ENCODE data around the gene SORL1.

DNA sequence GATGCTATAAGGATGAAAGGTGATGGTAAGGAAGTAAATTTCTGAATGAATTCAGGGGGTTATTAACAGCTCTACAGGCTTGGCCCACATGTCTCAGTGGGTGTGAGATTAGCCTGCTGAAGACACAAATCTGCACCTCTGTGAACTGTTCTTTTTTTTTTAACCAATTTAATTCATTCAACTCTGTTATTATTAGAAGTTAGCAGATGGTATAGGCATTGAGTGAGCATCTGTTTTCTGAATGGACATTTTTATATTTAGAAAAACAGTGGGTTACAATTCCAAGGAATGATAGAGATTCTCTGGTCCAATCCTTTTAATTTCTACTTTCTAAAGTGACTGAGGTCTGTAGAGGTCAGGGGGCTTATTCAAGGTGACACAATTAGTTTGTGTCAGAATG lies 122.7 kb downstream of the SORL1 start:
- TF ChIP-seq, protein P1, sequence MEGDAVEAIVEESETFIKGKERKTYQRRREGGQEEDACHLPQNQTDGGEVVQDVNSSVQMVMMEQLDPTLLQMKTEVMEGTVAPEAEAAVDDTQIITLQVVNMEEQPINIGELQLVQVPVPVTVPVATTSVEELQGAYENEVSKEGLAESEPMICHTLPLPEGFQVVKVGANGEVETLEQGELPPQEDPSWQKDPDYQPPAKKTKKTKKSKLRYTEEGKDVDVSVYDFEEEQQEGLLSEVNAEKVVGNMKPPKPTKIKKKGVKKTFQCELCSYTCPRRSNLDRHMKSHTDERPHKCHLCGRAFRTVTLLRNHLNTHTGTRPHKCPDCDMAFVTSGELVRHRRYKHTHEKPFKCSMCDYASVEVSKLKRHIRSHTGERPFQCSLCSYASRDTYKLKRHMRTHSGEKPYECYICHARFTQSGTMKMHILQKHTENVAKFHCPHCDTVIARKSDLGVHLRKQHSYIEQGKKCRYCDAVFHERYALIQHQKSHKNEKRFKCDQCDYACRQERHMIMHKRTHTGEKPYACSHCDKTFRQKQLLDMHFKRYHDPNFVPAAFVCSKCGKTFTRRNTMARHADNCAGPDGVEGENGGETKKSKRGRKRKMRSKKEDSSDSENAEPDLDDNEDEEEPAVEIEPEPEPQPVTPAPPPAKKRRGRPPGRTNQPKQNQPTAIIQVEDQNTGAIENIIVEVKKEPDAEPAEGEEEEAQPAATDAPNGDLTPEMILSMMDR (conservative IDR thresholded peaks at IDR 0.05; ENCODE audit: low read length): no peak
- no peak for TF ChIP-seq EZH2phosphoT487 (IDR thresholded peaks at IDR 0.05; ENCODE audit: borderline replicate concordance)

Measured in Loucy (cell line).